Caki2 (cell line): ENCODE measurements around the gene RAPGEF5. TPM values are rescaled to one million over a fixed set of nuclear protein-coding genes. Genes with fewer than 3 reads are reported as not detected.

ENCODE experiments used
- DNase-seq: peaks from one replicate; pipeline ENCODE4 v3.0.0-alpha.2; 2015; ENCODE audit warnings: low read depth
- in situ Hi-C: cut with HindIII; loops from 2 replicates; pipeline ENCODE4 v1.10.0; 2016; ENCODE audit warnings: low sequenced_read_pairs, low pct_unique_long_range_greater_than_20kb, mixed read lengths
- total RNA-seq: library from RNA; depleted of rRNA; stranded (reverse); fragments of >200 nt; shearing (Covaris generic); gene quantifications from 2 replicates; pipeline ENCODE4 v1.2.3, GENCODE V29; 2014; ENCODE audit warnings: low replicate concordance; rRNA removed

Gene RAPGEF5, protein sequence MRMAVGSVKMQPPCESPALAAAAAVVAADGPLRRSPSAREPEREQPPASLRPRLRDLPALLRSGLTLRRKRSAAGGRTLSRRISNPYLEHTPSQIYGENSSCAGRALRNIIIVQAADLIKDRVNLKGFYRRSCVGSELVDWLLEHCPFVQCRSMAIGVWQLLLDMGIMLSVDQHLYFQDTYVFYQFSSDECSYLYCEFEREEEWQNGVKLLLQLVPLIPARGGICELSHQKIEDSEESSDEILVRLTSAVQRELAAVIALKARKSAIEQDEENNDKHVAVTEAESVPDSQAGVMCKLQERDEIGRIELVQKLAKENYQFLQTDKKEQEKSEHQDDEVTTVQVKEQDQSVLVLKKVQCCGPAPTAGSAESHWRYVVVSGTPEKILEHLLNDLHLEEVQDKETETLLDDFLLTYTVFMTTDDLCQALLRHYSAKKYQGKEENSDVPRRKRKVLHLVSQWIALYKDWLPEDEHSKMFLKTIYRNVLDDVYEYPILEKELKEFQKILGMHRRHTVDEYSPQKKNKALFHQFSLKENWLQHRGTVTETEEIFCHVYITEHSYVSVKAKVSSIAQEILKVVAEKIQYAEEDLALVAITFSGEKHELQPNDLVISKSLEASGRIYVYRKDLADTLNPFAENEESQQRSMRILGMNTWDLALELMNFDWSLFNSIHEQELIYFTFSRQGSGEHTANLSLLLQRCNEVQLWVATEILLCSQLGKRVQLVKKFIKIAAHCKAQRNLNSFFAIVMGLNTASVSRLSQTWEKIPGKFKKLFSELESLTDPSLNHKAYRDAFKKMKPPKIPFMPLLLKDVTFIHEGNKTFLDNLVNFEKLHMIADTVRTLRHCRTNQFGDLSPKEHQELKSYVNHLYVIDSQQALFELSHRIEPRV
- 7.9 and 10.2 TPM in 2 replicates for total RNA-seq

DNA sequence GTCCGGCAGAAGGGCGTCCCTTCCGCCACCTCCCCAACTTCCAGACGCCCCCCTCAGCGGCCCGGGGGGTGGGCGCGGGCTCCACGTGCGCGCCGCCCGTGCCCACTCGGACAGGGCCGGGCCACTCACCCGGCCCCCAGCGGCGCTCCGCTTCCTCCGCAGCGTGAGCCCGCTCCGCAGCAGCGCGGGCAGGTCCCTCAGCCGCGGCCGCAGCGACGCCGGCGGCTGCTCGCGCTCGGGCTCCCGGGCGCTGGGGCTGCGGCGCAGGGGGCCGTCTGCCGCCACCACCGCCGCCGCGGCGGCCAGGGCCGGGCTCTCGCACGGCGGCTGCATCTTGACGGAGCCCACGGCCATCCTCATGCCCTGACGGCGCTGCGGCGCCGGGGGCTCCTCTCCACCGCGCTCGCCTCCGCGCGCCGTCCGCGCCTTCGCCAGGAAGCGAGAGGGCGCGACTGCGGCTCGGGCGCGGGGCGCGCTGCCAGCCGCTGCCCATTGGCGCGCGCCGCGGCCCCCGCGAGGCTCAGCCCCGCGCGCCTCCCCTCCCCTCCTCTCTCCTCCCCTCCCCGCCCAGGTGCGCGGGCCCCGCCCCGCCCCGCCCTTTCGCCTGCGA is at the start of gene RAPGEF5:
Gene RAPGEF5, minus strand, starts transcription at position 454 of the 610 bp plus-strand sequence. Its CDS starts 94 bp downstream, at position 360.
- in situ Hi-C loops: no loop called here
- no peak for DNase-seq

GRCh38 chr7:22406715-22407114 is 49.8 kb upstream of the RAPGEF5 start:
- in situ Hi-C loops: no loop called here
- DNase-seq: no peak

DNA sequence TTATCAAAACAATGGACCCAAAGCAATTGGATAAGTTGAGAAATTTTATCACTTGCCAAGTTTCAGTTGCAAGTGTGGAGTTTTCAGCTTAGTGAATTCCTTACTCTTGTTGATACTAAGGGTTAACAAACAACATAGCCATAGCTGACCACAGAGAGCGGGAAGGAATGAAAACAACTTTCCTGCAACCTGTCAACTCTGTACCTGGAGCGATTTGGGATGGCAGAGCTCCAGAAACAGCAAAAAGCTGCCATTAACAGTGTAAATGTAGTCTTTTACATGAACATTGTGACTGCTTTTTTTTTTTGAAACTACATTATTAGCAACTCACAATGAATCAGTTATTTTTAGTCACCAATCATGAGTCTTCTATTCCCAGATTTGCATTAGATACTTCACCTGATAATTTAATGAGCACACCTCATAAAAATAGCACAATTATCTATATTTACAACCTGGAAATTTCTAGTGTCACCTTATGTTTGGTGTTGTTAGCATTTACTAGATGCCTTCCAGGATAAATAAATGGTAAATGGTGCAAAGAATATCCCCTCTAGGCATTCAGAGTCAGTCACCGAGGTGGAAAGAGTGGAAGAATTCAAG is 47.6 kb upstream of the RAPGEF5 start:
- DNase-seq: peak; percentile 84
- in situ Hi-C loops: no loop called here

DNA sequence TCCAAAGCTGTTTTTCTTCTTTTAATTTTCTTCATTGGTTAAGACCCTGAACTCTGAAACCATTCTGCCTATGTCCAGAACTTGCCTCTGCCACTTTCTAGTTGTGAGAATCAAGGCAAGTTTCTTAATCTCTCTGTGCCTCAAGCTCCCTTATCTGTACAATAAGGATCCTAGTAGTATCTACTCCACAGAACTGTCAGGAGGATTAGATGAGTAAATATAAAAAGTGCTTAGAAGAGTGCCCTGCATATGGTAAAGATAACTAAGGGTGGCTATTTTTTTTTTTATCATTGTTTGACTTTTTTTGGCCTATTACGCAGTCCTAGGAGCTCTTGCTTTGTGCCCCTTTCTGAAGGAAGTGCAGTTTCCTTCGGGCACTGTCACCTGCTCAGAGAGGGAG is 46.4 kb upstream of the RAPGEF5 start:
- DNase-seq: no peak

DNA sequence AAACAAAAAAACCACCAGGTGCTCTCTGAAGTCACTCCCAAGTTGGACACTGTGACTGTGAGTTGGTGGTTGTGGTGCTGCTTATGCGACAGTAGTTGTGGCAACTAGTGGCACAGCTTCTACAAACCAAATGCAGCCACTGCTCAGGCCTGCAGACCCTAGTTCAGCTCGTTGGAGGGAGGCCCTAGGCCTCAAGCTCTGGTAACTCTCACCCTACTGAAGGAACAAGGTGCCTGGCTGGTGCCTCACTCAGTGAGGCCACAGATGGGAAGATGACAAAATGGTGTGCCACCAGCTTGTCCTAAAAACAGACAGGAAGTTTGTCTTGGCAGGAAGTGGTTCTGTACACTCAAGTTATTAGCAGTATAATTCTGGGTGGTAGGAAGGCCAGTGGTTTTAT is 45.3 kb upstream of the RAPGEF5 start:
- no peak for DNase-seq
- in situ Hi-C loops: no loop called here

More for the DNA sequence above, 46.4 kb upstream of the RAPGEF5 start:
- in situ Hi-C loops: no loop called here

GRCh38 chr7:22400936-22401553 is 44.1 kb upstream of the RAPGEF5 start:
- DNase-seq: no peak
- in situ Hi-C loops: no loop called here

DNA sequence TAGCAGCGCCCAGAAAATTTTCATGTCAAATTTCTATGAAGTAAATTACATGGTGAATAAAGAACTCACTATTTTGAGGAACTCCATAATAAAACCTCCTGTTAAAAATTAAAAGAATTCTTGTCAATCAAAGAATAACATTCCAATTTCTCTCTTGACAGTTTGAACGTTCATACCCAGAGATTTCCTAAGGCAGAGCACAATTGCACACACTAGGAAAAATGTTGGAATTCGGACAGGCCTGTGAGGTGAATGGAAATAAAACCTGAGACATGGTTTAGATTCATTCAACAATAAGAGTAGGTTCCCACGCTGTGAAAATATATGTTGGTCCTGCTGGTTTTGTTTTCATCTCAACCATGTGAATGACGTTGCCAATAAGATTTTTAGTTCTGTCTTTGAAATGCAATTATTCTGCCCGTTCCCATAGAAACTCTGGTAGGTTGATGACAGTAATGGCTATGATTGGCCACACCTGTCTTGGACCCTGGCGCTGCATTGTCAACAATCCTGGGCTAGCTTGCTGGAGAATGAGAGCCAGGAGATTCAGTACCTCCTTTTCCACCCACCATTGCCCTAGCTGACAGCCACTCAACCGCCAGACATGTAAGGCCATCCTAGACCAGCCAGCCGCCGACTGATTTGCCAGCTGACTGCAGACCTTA is 43.3 kb upstream of the RAPGEF5 start:
- in situ Hi-C loops: no loop called here

GRCh38 chr7:22399546-22399945 is 42.6 kb upstream of the RAPGEF5 start:
- in situ Hi-C loops: no loop called here
- DNase-seq: no peak

More for the DNA sequence above, 43.3 kb upstream of the RAPGEF5 start:
- no peak for DNase-seq

DNA sequence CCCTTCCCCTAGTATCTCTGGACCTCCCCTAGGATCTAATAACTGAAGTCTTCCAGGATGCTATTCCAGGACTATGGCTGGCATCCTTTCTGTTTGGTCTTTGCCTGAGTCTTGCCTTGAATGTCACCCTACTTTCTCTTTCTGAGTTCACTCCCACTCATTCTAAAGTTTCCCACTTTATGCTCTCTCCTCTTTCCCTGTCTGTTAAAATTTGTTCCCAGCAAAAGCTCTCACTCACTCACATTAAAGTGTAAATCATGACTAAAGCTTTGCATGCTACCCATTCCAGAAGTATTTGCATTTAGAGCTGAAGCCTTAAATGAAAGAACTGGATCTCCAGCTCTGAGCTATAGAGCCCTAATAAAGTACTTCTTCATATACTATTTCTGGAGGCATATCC is 42.1 kb upstream of the RAPGEF5 start:
- DNase-seq: no peak
- in situ Hi-C loops: no loop called here

DNA sequence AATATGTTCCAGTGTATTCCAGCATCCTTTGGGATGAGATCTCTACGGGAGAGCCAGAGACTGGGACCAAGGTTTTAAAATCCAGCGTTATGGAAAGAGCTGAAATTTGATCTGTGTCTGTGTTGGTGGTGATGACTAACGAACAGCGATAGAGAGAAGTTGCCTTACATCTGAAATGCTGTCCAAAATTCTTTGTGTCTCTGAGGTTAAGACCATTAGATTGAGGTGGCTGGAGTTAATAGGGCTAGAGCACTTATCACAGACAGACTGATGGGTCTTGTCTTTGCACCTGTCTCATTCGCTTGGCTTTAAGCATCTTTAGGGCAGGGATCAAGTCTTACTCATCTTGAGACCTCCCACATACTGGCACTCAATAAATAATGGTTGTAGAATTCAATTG is 41.0 kb upstream of the RAPGEF5 start:
- no peak for DNase-seq
- in situ Hi-C loops: no loop called here

DNA sequence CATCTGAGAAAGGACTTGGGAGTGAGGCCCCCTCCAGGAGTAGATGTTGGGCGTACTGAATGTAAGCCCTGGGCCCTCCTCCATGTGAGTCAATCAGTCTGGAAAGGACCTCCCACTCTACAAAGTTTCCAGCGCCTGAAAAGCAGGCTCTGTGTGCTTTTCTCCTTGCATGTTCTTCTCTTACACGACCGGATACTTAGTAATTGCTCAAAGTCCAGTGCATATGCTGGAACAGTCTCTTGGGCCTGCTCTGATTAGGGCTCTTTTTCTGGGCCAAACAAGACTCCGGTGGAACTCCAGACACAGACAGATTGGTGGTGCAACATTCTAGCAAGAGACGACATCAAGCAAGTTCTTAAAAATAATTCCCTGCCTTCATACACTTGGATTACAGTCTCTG is 38.3 kb upstream of the RAPGEF5 start:
- in situ Hi-C loops: no loop called here
- no peak for DNase-seq

GRCh38 chr7:22394739-22395138 is 37.8 kb upstream of the RAPGEF5 start:
- DNase-seq: no peak
- in situ Hi-C loops: no loop called here

DNA sequence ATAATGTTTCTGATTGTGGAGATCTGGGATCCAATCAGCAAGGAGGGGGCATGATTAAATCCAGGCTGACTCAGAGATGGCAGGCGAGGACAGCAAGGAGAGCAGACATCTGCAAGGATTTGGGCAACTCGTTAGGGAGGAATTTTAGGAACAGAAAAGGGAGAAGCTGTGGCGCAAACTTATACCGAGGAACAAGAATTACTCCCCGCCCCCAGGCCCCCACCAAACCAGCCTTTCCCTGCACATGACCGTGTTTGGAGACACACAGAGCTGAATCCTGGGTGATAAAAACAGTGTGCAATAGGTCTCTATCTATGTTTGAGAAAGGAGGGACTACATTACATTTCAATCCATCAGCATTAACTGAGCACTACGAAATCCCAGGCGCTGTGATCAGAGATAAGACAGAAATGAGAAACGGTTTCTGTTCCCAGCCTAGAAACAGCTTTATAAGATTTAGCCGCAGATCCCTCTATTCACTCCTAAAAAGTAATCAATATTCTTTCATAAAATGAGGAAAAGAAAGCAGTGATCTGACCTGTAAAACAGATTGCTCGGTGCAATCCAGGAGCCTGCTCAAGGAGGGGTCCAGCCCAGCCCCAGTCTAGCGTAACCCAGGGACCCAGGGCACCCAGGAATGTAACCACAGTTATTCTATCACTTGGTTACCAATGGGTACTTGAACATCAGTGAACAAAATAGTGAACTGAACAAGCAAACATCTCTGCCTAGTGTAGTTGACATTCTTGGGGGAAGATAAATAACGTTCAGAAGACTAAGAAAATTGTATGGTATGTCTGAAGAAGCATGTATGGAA is 37.2 kb upstream of the RAPGEF5 start:
- no peak for DNase-seq
- in situ Hi-C loops: no loop called here

GRCh38 chr7:22390516-22390915 is 33.6 kb upstream of the RAPGEF5 start:
- in situ Hi-C loops: no loop called here
- no peak for DNase-seq

GRCh38 chr7:22389892-22390291 is 32.9 kb upstream of the RAPGEF5 start:
- DNase-seq: no peak
- in situ Hi-C loops: no loop called here

DNA sequence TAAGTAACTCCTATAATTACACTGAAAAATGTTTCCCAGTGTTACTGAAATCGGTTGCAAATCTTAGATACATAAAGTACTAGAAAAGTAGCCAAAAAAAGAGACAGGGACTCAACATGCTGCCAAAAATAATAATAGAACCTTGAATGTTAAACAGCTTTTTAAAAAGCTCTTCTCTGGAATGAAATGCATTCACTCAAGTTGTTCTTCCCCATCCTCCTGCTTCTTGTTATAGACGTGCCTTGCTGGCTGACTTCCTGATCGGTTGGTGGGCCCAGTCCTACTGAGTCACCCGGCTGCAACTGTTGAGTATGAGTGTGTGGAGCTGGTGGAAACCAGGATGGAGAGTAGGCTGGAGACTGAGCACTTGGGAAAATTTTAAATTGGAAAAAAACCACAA is 30.6 kb upstream of the RAPGEF5 start:
- in situ Hi-C loops: no loop called here
- no peak for DNase-seq

DNA sequence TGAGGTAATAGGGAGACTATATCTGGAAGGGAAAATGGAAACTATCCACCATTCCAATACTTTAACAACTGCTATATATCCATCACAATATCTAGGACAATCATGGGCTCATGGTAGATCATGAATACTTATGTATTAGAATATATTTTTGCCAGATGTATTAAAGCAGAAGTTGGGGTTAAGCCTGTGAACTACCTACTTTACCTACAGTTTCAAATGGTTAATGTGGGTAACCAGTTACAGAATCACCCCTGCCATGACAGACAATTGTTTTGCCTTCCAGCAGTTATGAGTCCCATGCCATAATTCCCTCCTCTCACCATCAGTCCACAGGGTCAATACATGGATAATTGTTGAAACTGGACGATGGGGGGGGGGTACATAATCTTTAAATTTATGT is 29.9 kb upstream of the RAPGEF5 start:
- DNase-seq: no peak
- in situ Hi-C loops: no loop called here
